Measurements from ENCODE around the gene XRCC6.
"Not testable (repeated sequence)": the region's sequence is repeated elsewhere in the genome, so short reads cannot be mapped to it uniquely, and the experiment has no call there.

The XRCC6 gene

GRCh38 chr22:41650821-41651220, 29.7 kb downstream of the XRCC6 start:
- DNase-seq (ENCODE audit: low spot score), result no peak

GRCh38 chr22:41654322-41654721, 33.2 kb downstream of the XRCC6 start:
- no peak for DNase-seq (ENCODE audit: low spot score)

- DNase-seq (ENCODE audit: low spot score), result no peak
Measured at GRCh38 chr22:41656556-41656955, 35.5 kb downstream of the XRCC6 start.

- DNase-seq (ENCODE audit: low spot score), result no peak
Measured at GRCh38 chr22:41657709-41658108, 36.6 kb downstream of the XRCC6 start.

GRCh38 chr22:41658869-41659268, 37.8 kb downstream of the XRCC6 start:
- DNase-seq (ENCODE audit: low spot score), result no peak

GRCh38 chr22:41659941-41660340, 38.8 kb downstream of the XRCC6 start:
- no peak for DNase-seq (ENCODE audit: low spot score)

GRCh38 chr22:41660416-41660815, 39.3 kb downstream of the XRCC6 start:
- DNase-seq (ENCODE audit: low spot score), result no peak

GRCh38 chr22:41661088-41661487, 40.0 kb downstream of the XRCC6 start:
- DNase-seq (ENCODE audit: low spot score), result no peak

- DNase-seq (ENCODE audit: low spot score), result no peak
Measured at GRCh38 chr22:41661713-41662112, 40.6 kb downstream of the XRCC6 start.

GRCh38 chr22:41663594-41663993, 42.5 kb downstream of the XRCC6 start:
- not testable (repeated sequence) for DNase-seq (ENCODE audit: low spot score)

GRCh38 chr22:41664490-41664889, 43.4 kb downstream of the XRCC6 start:
- DNase-seq (ENCODE audit: low spot score), result no peak

GRCh38 chr22:41664951-41665350, 43.9 kb downstream of the XRCC6 start:
- no peak for DNase-seq (ENCODE audit: low spot score)

GRCh38 chr22:41668971-41669911, 48.1 kb downstream of the XRCC6 start:
- no peak for DNase-seq (ENCODE audit: low spot score)

- DNase-seq (ENCODE audit: low spot score), result not testable (repeated sequence)
Measured at GRCh38 chr22:41672096-41672495, 51.0 kb downstream of the XRCC6 start.

- peak; percentile 63 for DNase-seq (ENCODE audit: low spot score)
Measured at GRCh38 chr22:41672780-41673509, 51.9 kb downstream of the XRCC6 start.

GRCh38 chr22:41674846-41675340, 53.8 kb downstream of the XRCC6 start:
- DNase-seq (ENCODE audit: low spot score), result no peak

GRCh38 chr22:41676134-41676533, 55.0 kb downstream of the XRCC6 start:
- no peak for DNase-seq (ENCODE audit: low spot score)

GRCh38 chr22:41681616-41682015, 60.5 kb downstream of the XRCC6 start:
- no peak for DNase-seq (ENCODE audit: low spot score)

- DNase-seq (ENCODE audit: low spot score), result peak; percentile 94
Measured at GRCh38 chr22:41682033-41682807, 61.1 kb downstream of the XRCC6 start.

- DNase-seq (ENCODE audit: low spot score), result peak; percentile 46
Measured at GRCh38 chr22:41683052-41683451, 62.0 kb downstream of the XRCC6 start.

GRCh38 chr22:41683616-41684015, 62.5 kb downstream of the XRCC6 start:
- DNase-seq (ENCODE audit: low spot score), result no peak

- no peak for DNase-seq (ENCODE audit: low spot score)
Measured at GRCh38 chr22:41684194-41684593, 63.1 kb downstream of the XRCC6 start.

All from NAMALWA (cell line).